VCaP (cell line): ENCODE results near the gene C1orf116.

Source experiments
- H3K27ac ChIP-seq: fragments of 450-650 bp; 2 replicates; pipeline ENCODE4 v1.5.1; 2017
- TF ChIP-seq, protein P1 (sequence below): fragments of 450-650 bp; conservative IDR thresholded peaks from 2 replicates; pipeline ENCODE4 v1.5.1; 2017; ENCODE audit warnings: mild to moderate bottlenecking, moderate library complexity

The C1orf116 gene

DNA sequence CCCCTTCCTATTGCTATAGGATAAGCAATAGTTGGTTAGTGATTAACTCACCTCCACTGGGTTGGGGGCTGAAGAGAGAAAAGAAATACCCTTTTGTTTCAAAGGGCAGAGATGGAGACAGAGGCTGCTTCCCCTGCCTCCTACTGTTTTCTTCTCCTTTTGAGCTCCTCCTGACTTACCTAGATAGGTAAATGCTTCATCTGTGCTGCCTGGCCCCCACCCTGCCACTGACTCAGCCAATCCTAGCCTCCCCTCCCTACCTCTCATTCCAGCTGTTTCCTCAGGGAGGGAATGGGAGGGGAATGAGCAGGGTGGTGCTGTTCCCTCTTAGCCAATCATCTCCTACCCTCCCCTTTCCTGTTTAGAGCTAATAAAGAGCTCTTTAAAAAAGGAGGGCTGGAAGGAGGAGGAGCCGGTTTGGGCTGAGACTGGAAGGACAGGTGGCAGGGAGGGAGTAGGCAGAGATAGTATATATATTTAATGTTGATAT lies at the start of gene C1orf116:
Gene C1orf116 (minus strand): TSS at position 229 of the 490 bp plus-strand sequence. CDS start 5,158 bp downstream, outside the sequence.
- TF ChIP-seq, protein P1, sequence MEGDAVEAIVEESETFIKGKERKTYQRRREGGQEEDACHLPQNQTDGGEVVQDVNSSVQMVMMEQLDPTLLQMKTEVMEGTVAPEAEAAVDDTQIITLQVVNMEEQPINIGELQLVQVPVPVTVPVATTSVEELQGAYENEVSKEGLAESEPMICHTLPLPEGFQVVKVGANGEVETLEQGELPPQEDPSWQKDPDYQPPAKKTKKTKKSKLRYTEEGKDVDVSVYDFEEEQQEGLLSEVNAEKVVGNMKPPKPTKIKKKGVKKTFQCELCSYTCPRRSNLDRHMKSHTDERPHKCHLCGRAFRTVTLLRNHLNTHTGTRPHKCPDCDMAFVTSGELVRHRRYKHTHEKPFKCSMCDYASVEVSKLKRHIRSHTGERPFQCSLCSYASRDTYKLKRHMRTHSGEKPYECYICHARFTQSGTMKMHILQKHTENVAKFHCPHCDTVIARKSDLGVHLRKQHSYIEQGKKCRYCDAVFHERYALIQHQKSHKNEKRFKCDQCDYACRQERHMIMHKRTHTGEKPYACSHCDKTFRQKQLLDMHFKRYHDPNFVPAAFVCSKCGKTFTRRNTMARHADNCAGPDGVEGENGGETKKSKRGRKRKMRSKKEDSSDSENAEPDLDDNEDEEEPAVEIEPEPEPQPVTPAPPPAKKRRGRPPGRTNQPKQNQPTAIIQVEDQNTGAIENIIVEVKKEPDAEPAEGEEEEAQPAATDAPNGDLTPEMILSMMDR: no peak
- H3K27ac ChIP-seq: peak within 1 kb of the TSS; percentile 100

DNA sequence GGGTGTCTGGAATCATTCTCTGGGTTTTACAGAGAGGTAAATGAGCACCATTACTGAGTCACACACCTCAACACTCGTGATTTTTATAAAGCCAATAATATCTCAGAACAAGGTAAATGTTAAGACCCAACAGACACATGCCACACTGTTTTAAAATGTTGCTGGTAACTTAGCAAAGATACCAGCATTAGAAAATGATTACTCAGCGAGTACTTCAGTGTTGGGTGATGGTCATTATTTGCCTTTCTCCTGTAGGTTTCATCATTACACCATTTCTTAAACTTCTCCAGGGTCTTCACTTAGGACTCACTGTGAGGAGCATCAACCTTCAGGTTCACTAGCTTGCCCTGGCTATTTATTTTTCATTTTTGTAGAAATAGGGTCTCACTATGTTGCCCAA lies 49.2 kb upstream of the C1orf116 start:
- no peak overlapping the region for H3K27ac ChIP-seq

DNA sequence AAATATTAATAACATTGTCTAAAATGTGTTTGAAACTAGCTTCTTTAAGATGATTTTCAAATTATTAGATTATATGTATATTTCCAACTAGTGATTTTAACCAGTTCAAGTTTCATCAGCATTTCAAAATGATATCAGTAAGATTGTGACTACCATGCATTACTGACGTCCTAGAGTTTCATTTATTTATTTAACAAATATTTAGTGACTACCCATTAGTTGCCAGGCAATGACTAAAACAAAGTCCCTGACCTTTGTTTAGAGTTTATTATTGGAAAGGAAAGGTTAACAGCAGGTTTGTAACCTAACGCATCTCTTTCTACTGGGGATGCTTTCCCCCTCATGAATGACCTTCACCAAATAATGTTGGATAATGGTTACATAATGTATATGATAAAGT lies 48.5 kb upstream of the C1orf116 start:
- no peak overlapping the region for H3K27ac ChIP-seq
- TF ChIP-seq, protein P1: no peak

More for the DNA sequence above, 49.2 kb upstream of the C1orf116 start:
- TF ChIP-seq, protein P1: no peak

DNA sequence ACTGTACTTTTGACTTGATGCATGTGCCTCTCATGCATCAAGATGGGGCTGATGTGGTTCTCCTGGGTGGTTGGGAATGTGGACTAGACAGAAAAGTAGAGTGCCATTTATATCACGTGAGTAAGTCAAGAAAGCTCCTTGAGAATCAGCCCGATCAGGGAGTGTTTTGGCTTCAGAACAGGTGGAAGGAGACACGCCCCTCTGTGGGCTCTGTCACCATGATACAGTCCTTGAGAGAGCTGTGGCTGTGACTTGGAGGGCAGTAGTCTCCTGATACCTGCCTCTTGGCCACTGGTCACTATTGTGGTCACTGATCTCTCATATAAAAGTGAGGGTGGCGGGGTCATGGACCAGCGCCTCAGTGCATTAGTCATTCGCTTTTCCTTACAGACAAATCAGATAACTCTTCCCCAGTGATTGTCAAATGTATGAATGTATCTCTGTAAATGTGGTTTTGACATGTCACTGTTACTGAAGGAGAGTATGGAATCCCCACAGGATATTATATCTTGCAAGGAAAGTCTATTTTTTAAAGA lies 47.2 kb upstream of the C1orf116 start:
- TF ChIP-seq, protein P1: no peak

DNA sequence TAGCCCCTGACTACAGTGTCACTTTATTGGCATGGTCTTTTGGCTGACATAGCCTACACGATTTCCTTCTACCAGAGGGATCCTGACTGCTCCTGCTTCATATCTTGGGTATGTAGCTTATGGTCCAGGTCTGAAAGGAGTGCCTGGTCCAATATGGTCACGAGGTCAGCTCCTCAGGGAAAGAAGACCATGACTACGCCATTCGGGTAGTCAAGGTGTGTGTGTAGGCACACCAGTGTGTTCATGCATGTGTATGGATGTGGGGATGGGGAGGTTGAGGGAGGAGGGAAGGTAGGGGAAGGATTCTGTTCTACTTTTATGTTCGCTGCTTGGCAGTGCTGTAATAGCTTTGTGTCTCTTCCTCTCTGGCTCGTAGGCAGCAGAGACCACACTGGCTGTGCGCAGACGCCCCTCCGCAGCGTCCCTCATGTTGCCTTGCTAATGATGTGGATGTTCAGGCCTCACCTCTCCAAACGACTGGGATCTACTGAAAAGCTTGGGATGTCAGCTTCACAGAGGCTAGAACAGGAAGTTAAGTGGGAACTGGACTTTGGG lies 46.1 kb upstream of the C1orf116 start:
- no peak overlapping the region for H3K27ac ChIP-seq
- TF ChIP-seq, protein P1: no peak

More for the DNA sequence above, 47.2 kb upstream of the C1orf116 start:
- H3K27ac ChIP-seq: no peak overlapping the region

DNA sequence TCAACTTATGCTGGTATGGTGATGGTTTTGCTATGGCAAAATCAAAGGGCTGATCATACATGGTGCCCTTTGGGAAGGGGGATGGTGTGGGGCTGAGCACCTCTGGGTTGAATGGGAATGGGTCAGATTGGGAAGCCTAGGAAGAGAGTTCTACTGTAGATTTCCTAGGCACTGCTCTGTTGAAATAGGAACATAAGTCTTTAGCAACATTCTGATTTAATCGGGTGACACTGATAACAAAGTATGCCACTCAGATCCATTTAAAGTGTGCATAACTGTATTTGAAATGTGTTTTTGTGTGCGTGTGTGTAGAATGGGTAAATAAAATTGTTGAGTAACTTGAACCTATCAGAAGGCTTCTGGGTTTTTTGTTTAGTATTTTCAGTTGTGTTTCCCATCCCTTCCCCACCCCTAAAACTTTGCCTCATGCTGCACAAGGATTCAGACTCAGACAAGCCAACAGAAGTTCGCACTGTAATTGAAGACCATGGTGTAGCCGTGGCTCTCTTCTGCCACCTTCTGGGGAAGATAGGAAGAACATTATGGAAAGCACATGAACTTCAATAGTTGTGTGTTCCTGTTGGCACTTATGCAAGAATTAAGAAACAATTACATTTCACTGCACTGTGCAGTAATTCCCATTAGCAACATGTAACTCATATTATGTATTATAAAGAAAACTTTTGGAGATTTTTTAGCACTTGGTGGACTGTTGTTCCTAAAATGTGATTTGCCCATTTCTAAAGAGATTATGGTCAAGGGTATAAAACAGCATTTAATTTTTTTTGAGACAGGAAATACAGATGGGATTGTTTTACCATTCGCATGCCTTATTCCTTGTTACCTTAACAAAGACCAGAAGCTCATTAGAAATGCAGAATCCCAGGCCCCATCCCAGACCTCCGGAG lies 45.2 kb upstream of the C1orf116 start:
- TF ChIP-seq, protein P1: peak; percentile 95
- H3K27ac ChIP-seq: peak overlapping the region; percentile 14; the same call in 1 of the 2 replicates

DNA sequence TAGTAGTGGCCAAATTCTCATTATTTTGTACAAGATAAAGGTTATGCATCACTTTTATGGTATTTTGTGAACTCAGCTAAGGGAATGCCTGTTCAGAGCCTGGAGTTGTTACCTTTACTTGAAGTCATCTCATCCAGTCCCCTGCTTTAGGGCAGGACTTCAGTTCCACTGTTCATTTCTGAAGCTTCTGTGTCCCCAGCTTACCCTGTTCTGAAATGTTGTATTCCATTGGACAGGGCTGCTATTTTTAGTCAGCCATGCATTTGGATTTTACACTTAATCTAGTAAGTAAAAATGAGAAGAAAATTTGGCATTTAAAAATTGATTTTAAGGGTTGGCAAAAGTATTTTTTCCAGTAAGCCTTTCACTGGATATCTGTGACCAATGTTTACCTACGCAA lies 44.5 kb upstream of the C1orf116 start:
- H3K27ac ChIP-seq: peak overlapping the region; percentile 14
- TF ChIP-seq, protein P1: no peak
